IMR-90 (cell line): ENCODE results near the gene PSEN1. TPM values are rescaled to one million over a fixed set of nuclear protein-coding genes. Genes with fewer than 3 reads are reported as not detected.

Source experiments
- ATAC-seq: fragments of 200-7000 bp; cut with Tn5 transposase; 2 replicates; pipeline ENCODE4 v1.9.1; 2020; ENCODE audit warnings: low read depth, mild to moderate bottlenecking, moderate library complexity
- BruUV-seq: library from RNA; stranded (reverse); fragments of 400-500 nt; replicated peaks from 2 replicates; lab custom pipeline; 2021; lab: Mats Ljungman, UMichigan
- CTCF ChIA-PET: fragments of 300-600 bp; formaldehyde crosslinking; extraction: SDS; loops from one replicate; lab custom pipeline; 2021; ENCODE audit warnings: antibody characterized with exemption; lab: Yijun Ruan, JAX
- POLR2A ChIA-PET: fragments of 300-600 bp; sonication (Branson Sonifier 250); formaldehyde crosslinking; loops from one replicate; lab custom pipeline; 2022; ENCODE audit warnings: antibody characterized with exemption; ENCODE audit not compliant: unreplicated experiment; lab: Charles Lee
- DNase-seq: peaks from one replicate; pipeline ENCODE4 v3.0.0; 2013
- H2AFZ ChIP-seq: replicated peaks from 2 replicates; pipeline ENCODE3; 2013; ENCODE audit warnings: low read length, mild to moderate bottlenecking; ENCODE audit not compliant: poor library complexity
- H2AK5ac ChIP-seq: 2 replicates; pipeline ENCODE4 v1.6.1; 2013; ENCODE audit warnings: low read depth, low read length, inconsistent platforms
- H2AK9ac ChIP-seq: replicated peaks from 2 replicates; pipeline ENCODE3; 2013; ENCODE audit warnings: mild to moderate bottlenecking, low read depth, low read length, moderate library complexity; ENCODE audit not compliant: poor library complexity
- H2BK120ac ChIP-seq: 2 replicates; pipeline ENCODE4 v1.6.1; 2013; ENCODE audit warnings: low read depth, low read length, inconsistent platforms
- H2BK15ac ChIP-seq: 3 replicates; pipeline ENCODE4 v1.6.1; 2013; ENCODE audit warnings: low read depth, low read length, inconsistent platforms
- H2BK20ac ChIP-seq: 2 replicates; pipeline ENCODE4 v1.6.1; 2013; ENCODE audit warnings: low read depth, mild to moderate bottlenecking, inconsistent platforms, low read length, moderate library complexity
- H2BK5ac ChIP-seq: 2 replicates; pipeline ENCODE4 v1.6.1; 2013; ENCODE audit warnings: mild to moderate bottlenecking, low read depth, low read length, inconsistent platforms; ENCODE audit not compliant: poor library complexity, severe bottlenecking
- H3K14ac ChIP-seq: replicated peaks from 2 replicates; pipeline ENCODE4 v1.6.1; 2013; ENCODE audit warnings: low read depth, low read length, inconsistent platforms
- H3K18ac ChIP-seq: 2 replicates; pipeline ENCODE4 v1.6.1; 2013; ENCODE audit warnings: low read depth, low read length, control low read depth
- H3K23ac ChIP-seq: 2 replicates; pipeline ENCODE4 v1.6.1; 2013; ENCODE audit warnings: low read depth, low read length, inconsistent platforms
- H3K27ac ChIP-seq: 2 replicates; pipeline ENCODE4 v1.5.1; 2013; ENCODE audit warnings: mild to moderate bottlenecking, control low read depth, low read length; ENCODE audit not compliant: insufficient read depth
- H3K27me3 ChIP-seq: 2 replicates; pipeline ENCODE4 v1.6.1; 2013; ENCODE audit warnings: low read length; ENCODE audit not compliant: control insufficient read depth, insufficient read depth
- H3K36me3 ChIP-seq: 2 replicates; pipeline ENCODE4 v1.6.1; 2013; ENCODE audit warnings: low read length, mixed read lengths; ENCODE audit not compliant: control insufficient read depth, insufficient read depth
- H3K4ac ChIP-seq: 2 replicates; pipeline ENCODE4 v1.6.1; 2013; ENCODE audit warnings: low read depth, low read length, inconsistent platforms
- H3K4me1 ChIP-seq: 2 replicates; pipeline ENCODE4 v1.6.1; 2013; ENCODE audit warnings: low read length, mixed read lengths; ENCODE audit not compliant: control insufficient read depth, insufficient read depth
- H3K4me2 ChIP-seq: 2 replicates; pipeline ENCODE4 v1.6.1; 2013; ENCODE audit warnings: low read depth, mild to moderate bottlenecking, control low read depth, low read length, moderate library complexity
- H3K4me3 ChIP-seq: 2 replicates; pipeline ENCODE4 v1.5.1; 2013; ENCODE audit warnings: low read depth, mild to moderate bottlenecking, control low read depth, low read length, moderate library complexity; ENCODE audit not compliant: insufficient read depth
- H3K56ac ChIP-seq: 2 replicates; pipeline ENCODE4 v1.6.1; 2013; ENCODE audit warnings: low read length, inconsistent platforms; ENCODE audit not compliant: insufficient read depth; ENCODE audit errors: extremely low read depth
- H3K79me1 ChIP-seq, 2 experiments: 2 replicates each; pipeline ENCODE4 v1.6.1; 2013; ENCODE audit warnings: low read length in 2 of 2, inconsistent platforms in 1 of 2, low read depth in 1 of 2
- H3K9ac ChIP-seq: 2 replicates; pipeline ENCODE4 v1.6.1; 2013; ENCODE audit warnings: low read depth, low read length, control low read depth
- H3K9me1 ChIP-seq: 2 replicates; pipeline ENCODE4 v1.6.1; 2013; ENCODE audit warnings: low read length, inconsistent platforms; ENCODE audit not compliant: insufficient read depth
- H3K9me3 ChIP-seq: 2 replicates; pipeline ENCODE4 v1.6.1; 2013; ENCODE audit warnings: low read length; ENCODE audit not compliant: control insufficient read depth, insufficient read depth
- H4K20me1 ChIP-seq: 2 replicates; pipeline ENCODE4 v1.6.1; 2013; ENCODE audit warnings: low read length, inconsistent platforms; ENCODE audit not compliant: insufficient read depth
- H4K5ac ChIP-seq: 2 replicates; pipeline ENCODE4 v1.6.1; 2013; ENCODE audit warnings: mild to moderate bottlenecking, low read depth, low read length, control low read depth
- H4K8ac ChIP-seq, 2 experiments: 2 replicates each; pipeline ENCODE4 v1.6.1; 2013; ENCODE audit warnings: low read depth in 2 of 2, low read length in 2 of 2, control low read depth in 1 of 2, inconsistent platforms in 1 of 2
- H4K91ac ChIP-seq: 2 replicates; pipeline ENCODE4 v1.6.1; 2013; ENCODE audit warnings: low read depth, low read length, inconsistent platforms; ENCODE audit not compliant: insufficient read depth
- CEBPB ChIP-seq: IDR thresholded peaks from 2 replicates; pipeline ENCODE4 v1.6.1; 2012; ENCODE audit warnings: low read depth, low read length, improper control_type of control experiment
- ELK1 ChIP-seq: fragments of 150-350 bp; IDR thresholded peaks from 2 replicates; pipeline ENCODE4 v1.6.1; 2016; ENCODE audit warnings: low read depth, mild to moderate bottlenecking, low read length, moderate library complexity, borderline replicate concordance
- MAZ ChIP-seq: IDR thresholded peaks from 2 replicates; pipeline ENCODE4 v1.6.1; 2012; ENCODE audit warnings: low read depth, mild to moderate bottlenecking, low read length, improper control_type of control experiment, moderate library complexity, borderline replicate concordance
- NFE2L2 ChIP-seq: fragments of 150-350 bp; IDR thresholded peaks from 2 replicates; pipeline ENCODE4 v1.6.1; 2016; ENCODE audit warnings: low read depth, mild to moderate bottlenecking, low read length
- RAD21 ChIP-seq: IDR thresholded peaks from 2 replicates; pipeline ENCODE4 v1.6.1; 2012; ENCODE audit warnings: low read length, improper control_type of control experiment
- RCOR1 ChIP-seq: IDR thresholded peaks from 2 replicates; pipeline ENCODE4 v1.6.1; 2012; ENCODE audit warnings: mild to moderate bottlenecking, low read length, improper control_type of control experiment; ENCODE audit not compliant: insufficient replicate concordance
- USF2 ChIP-seq: fragments of 150-350 bp; IDR thresholded peaks from 2 replicates; pipeline ENCODE4 v1.6.1; 2017; ENCODE audit warnings: mild to moderate bottlenecking, antibody characterized with exemption, low read length, low read depth
- WGBS, 2 experiments: methylation state at CpG; one replicate each; pipeline versions ENCODE4 v1.1.5 to v1.1.7; 2013; ENCODE audit warnings: missing lambda C conversion rate in 2 of 2; ENCODE audit not compliant: insufficient read length in 1 of 2; ENCODE audit errors: extremely low coverage in 2 of 2; 5-methylcytosine and 5-hydroxymethylcytosine counted together
- dilution Hi-C: fragments of 300-500 bp; cut with HindIII; formaldehyde crosslinking; loops from one replicate; pipeline ENCODE4 v1.14.3; 2018; ENCODE audit warnings: low sequenced_read_pairs; ENCODE audit not compliant: unreplicated experiment
- in situ Hi-C: fragments of 300-500 bp; cut with MboI; formaldehyde crosslinking; loops from 3 replicates; pipeline ENCODE4 v1.14.3; 2019; ENCODE audit warnings: low sequenced_read_pairs, inconsistent platforms, mixed read lengths
- intact Hi-C: fragments of 100-400 bp; cut with micrococcal nuclease; formaldehyde crosslinking; loops from 2 replicates; pipeline ENCODE4 v1.10.0; 2022
- polyA plus RNA-seq, 3 experiments: library from polyadenylated mRNA; depleted of rRNA; stranded (reverse); fragments of >200 nt; gene quantifications; 2 replicates each; pipeline ENCODE4 v1.2.3, GENCODE V29; 2012; ENCODE audit warnings: low replicate concordance in 1 of 3
- total RNA-seq: library from RNA; depleted of rRNA; stranded (reverse); fragments of >200 nt; gene quantifications from 2 replicates; pipeline ENCODE4 v1.2.3, GENCODE V29; 2012

PSEN1 gene
- total and polyA plus RNA-seq, 2 of the 4 experiments (the other 2 are of a cell fraction), result 14.8 to 62.7 TPM

- BruUV-seq, result no TSS peak
- no peak overlapping the region for H4K91ac ChIP-seq
- ChIA-PET POLR2A (no interaction called here), CTCF (no interaction called here)
- H2BK20ac ChIP-seq, result no peak overlapping the region
- intact Hi-C loops (no loop called here), in situ Hi-C loops (no loop called here), dilution Hi-C loops (no loop called here)
- no peak overlapping the region for H4K8ac ChIP-seq
- H3K4ac ChIP-seq, result no peak overlapping the region
- H4K5ac ChIP-seq, result no peak overlapping the region
- no peak overlapping the region for H2BK120ac ChIP-seq
- no peaks in the 10 kb centered on the region for H3K9me3 ChIP-seq
- ATAC-seq (no peak), DNase-seq (no peak)
- no peaks in the 10 kb centered on the region for H4K20me1 ChIP-seq
- no peaks in the 10 kb centered on the region for H3K4me1 ChIP-seq
- H3K79me1 ChIP-seq, result no peaks in the 10 kb centered on the region
- no peak overlapping the region for H2AK9ac ChIP-seq
- no peak overlapping the region for H3K14ac ChIP-seq
- TF ChIP-seq CEBPB (no peak), ELK1 (no peak), RCOR1 (no peak), USF2 (no peak), RAD21 (no peak), NFE2L2 (no peak), MAZ (no peak)
- no peak overlapping the region for H2BK5ac ChIP-seq
- H3K27ac ChIP-seq, result no peak overlapping the region
- no peak overlapping the region for H3K9ac ChIP-seq
- no peak overlapping the region for H2AFZ ChIP-seq
- H3K23ac ChIP-seq, result no peak overlapping the region
- H3K9me1 ChIP-seq, result 0 out of 2 replicates have a peak, but pooled peaks cover 3% of the 10 kb centered on the region
- no peaks in the 10 kb centered on the region for H3K36me3 ChIP-seq
- no peak overlapping the region for H2AK5ac ChIP-seq
- 90% methylated on average over 2 of the region's 30 CpGs; no CpG with 5 or more reads in 1 of the 2 experiments for WGBS, 2 experiments
- no peak overlapping the region for H3K4me2 ChIP-seq
- no peaks in the 10 kb centered on the region for H3K27me3 ChIP-seq
- H3K4me3 ChIP-seq, result no peak overlapping the region
- H3K18ac ChIP-seq, result no peak overlapping the region
- no peak overlapping the region for H3K56ac ChIP-seq
- no peak overlapping the region for H2BK15ac ChIP-seq
These were observed 115.4 kb downstream of the PSEN1 start for GRCh38 chr14:73251516-73252215.
